Left lung (tissue), 10 donors: ENCODE measurements around the gene UTF1. TPM values are rescaled to one million over a fixed set of nuclear protein-coding genes. Genes with fewer than 3 reads are reported as not detected.

Experiments
- ATAC-seq: fragments of 200-7000 bp; cut with Tn5 transposase; one replicate; pipeline ENCODE4 v1.9.1; 2020; ENCODE audit warnings: moderate library complexity
- DNase-seq, 4 donors: peaks; one replicate each; pipeline ENCODE4 v3.0.0-alpha.2; 2013 to 2020
- H3K27ac ChIP-seq, 2 donors: fragments of 200-600 bp; sonication (generic) in 1 of 2; one replicate each; pipeline versions ENCODE4 v1.5.0 to v1.8.0; 2020 to 2021
- H3K27me3 ChIP-seq, 2 donors: fragments of 200-600 bp; sonication (generic) in 1 of 2; one replicate each; pipeline versions ENCODE4 v1.5.0 to v1.8.0; 2020 to 2021
- H3K36me3 ChIP-seq, 2 donors: fragments of 200-600 bp; sonication (generic) in 1 of 2; one replicate each; pipeline versions ENCODE4 v1.5.0 to v1.8.0; 2020 to 2021
- H3K4me1 ChIP-seq, 2 donors: fragments of 200-600 bp; one replicate each; pipeline ENCODE4 v1.8.0; 2021
- H3K4me3 ChIP-seq, 2 donors: fragments of 200-600 bp; sonication (generic) in 1 of 2; one replicate each; pipeline versions ENCODE4 v1.5.0 to v1.8.0; 2020 to 2021; ENCODE audit warnings: mild to moderate bottlenecking in 1 of 2
- H3K9me3 ChIP-seq, 2 donors: fragments of 200-600 bp; sonication (generic) in 1 of 2; one replicate each; pipeline versions ENCODE4 v1.5.0 to v1.8.0; 2020 to 2021
- intact Hi-C, 2 donors: fragments of 100-400 bp; cut with DNase I; formaldehyde crosslinking; loops; one replicate each; pipeline versions ENCODE4 v1.11.2 to v1.14.2; 2022
- polyA plus RNA-seq, 6 donors: library from polyadenylated mRNA; unstranded; fragments of 120-200 nt; gene quantifications; one replicate each; pipeline ENCODE4 v1.2.1, GENCODE V29; 2013; ENCODE audit not compliant: insufficient read length in 6 of 6
- total RNA-seq, 2 donors: library from RNA; stranded (reverse); fragmentation: NEBNext Ultra II Directional; extraction: Animal tissue kit (Norgen Biotek cat#: 25700); gene quantifications; one replicate each; pipeline ENCODE4 v1.2.1, GENCODE V29; 2021
- TF ChIP-seq, protein P1 (sequence below), 2 donors: fragments of 200-600 bp; sonication (generic) in 1 of 2; IDR thresholded peaks; one replicate each; pipeline versions ENCODE4 v1.5.0 to v1.8.0; 2021; ENCODE audit warnings: antibody characterized with exemption in 2 of 2
- donor health status: DM: no; HTN: yes; CAD: no.
- donor health status: DM: no; HTN: no; CAD: no.

Gene UTF1
- total and polyA plus RNA-seq, 8 donors: not detected

DNA sequence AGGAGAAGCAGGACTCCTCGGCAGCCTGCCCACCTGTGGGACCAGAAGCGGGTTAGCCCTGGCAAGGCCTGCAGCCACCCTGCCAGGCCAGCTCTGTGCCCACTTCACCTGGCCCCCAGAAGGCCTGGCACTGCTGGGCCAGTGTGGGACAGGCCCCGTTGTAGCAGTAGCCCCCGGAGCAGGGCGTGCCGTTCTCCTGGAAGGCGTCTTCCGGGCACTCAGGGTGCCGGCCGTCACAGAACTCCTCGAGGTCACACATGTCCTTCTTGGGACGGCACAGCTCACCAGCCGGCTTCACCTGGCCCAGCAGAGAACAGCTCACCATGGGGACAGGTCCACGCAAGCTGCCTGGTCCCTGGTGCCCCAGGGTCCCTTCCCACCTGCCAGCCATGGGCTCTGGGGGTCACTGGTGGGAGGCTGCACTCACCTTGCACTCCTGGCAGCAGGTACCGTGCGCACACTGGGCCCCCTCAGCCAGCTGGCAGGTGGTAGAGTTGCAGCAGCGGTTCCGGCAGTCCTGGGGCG, 40.8 kb downstream of the UTF1 start:
- H3K27ac ChIP-seq: no peak overlapping the region
- DNase-seq (no peak), ATAC-seq (no peak)
- peaks cover 0 to 81% of the 10 kb centered on the region in 2 donors for H3K36me3 ChIP-seq
- no peak overlapping the region for H3K4me3 ChIP-seq
- intact Hi-C loops: no loop called here
- peaks cover 0 to 15% of the 10 kb centered on the region in 2 donors for H3K4me1 ChIP-seq
- H3K27me3 ChIP-seq: peaks cover 0 to 33% of the 10 kb centered on the region in 2 donors
- H3K9me3 ChIP-seq: no peaks in the 10 kb centered on the region
- TF ChIP-seq, protein P1, sequence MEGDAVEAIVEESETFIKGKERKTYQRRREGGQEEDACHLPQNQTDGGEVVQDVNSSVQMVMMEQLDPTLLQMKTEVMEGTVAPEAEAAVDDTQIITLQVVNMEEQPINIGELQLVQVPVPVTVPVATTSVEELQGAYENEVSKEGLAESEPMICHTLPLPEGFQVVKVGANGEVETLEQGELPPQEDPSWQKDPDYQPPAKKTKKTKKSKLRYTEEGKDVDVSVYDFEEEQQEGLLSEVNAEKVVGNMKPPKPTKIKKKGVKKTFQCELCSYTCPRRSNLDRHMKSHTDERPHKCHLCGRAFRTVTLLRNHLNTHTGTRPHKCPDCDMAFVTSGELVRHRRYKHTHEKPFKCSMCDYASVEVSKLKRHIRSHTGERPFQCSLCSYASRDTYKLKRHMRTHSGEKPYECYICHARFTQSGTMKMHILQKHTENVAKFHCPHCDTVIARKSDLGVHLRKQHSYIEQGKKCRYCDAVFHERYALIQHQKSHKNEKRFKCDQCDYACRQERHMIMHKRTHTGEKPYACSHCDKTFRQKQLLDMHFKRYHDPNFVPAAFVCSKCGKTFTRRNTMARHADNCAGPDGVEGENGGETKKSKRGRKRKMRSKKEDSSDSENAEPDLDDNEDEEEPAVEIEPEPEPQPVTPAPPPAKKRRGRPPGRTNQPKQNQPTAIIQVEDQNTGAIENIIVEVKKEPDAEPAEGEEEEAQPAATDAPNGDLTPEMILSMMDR (IDR thresholded peaks at IDR 0.05): no peak

DNA sequence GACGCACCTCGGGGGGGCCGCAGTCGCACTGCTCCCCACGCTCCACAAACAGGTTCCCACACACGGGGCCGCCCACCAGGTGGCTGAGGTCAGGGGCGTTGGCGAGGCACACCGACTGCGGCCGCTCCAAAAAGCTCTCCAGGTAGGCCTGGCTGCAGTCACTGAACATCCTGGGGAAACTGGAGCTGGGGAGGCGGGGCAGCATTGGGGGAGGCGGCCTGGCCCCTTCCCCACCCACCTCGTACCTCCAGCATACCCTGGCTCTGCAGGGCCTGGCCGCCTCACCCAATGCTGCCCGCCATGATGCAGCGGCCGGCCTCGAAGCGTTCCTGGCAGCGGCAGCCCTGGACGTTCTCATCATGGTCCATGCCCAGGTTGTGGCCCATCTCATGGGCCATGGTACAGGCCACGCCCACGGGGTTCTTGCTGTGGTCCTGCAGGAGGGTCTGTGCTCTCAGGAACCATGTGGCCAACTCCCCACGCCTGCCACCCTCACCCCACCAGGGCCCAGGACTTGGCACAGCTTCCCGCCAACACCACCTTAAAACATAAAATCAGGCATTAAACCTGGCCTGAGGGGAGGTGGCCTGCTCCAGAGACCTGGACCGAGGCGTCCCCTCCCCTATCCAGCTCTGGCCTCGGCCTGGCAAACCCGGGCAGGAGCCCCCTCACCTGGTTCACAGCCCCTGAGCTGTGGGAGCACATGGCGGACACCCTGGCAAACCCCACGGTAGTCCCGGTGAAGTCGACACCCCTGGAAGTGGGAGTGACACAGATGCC, 41.7 kb downstream of the UTF1 start:
- no peak for ATAC-seq
- Histone ChIP-seq H3K9me3 (no peaks in the 10 kb centered on the region), H3K27me3 (peaks cover 6 to 37% of the 10 kb centered on the region in 2 donors), H3K36me3 (peaks cover 0 to 74% of the 10 kb centered on the region in 2 donors), H3K27ac (no peak overlapping the region), H3K4me3 (no peak overlapping the region), H3K4me1 (peaks cover 0 to 24% of the 10 kb centered on the region in 2 donors)
- no peak for DNase-seq
- intact Hi-C loops: no loop called here
- TF ChIP-seq, protein P1 (IDR thresholded peaks at IDR 0.05): no peak

DNA sequence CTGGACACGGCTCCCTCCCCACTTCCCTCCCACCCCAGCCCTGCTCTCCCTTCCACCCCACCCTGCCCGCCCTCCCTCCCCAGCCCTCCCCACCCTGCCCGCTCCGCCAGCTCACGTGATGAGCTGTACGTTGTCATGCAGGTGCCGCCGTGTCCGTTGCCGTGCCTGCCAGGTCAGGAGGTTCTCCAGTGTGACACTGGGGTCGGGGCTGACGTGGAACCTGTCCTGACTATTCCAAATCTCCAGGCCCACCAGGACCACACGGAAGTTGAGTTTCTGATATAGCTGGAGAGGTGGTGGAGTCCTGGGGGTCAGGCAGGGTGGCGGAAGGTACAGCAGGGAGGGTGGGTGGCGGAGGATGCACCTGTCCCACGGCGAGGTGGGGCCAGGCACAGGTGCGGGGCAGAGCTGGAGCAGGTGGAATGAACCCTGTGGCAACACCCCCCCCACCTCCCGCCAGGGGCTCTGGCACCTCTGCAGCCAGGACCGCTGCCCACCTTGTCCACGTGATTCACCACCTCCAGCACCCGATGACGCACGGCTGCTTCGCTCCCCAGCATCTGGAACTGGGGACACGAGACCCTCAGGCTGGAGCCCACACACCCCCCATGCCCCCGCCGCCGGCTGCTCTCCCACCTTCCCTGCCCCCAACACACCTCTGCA, 42.4 kb downstream of the UTF1 start:
- ATAC-seq (no peak), DNase-seq (no peak)
- intact Hi-C loops: no loop called here
- no peak overlapping the region for H3K27ac ChIP-seq
- peaks cover 0 to 31% of the 10 kb centered on the region in 2 donors for H3K4me1 ChIP-seq
- peaks cover 0 to 66% of the 10 kb centered on the region in 2 donors for H3K36me3 ChIP-seq
- H3K27me3 ChIP-seq: peaks cover 11 to 44% of the 10 kb centered on the region in 2 donors
- H3K9me3 ChIP-seq: no peaks in the 10 kb centered on the region
- TF ChIP-seq, protein P1 (IDR thresholded peaks at IDR 0.05): no peak
- H3K4me3 ChIP-seq: no peak overlapping the region

DNA sequence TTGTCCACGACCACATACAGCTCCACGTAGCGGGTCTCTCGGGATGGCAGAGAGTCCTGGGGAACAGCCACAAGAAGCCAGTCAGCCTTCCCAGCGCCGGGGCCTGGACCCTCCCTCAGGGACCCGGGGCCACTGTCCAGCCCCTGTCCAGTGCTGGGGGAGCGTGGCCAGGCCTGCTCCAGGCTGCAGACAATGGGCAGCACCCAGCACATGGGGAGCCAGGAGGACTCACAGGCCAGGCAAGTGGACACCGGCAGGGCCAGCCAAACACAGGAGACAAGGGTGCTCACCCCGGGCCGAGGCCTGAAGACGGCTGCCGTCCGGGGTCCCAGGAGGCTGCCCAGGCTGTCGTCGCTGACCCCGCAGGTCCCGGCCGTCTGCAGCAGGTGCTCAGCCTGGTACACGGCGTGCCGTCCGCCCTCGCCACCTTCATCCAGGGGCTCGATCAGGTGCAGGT, 43.0 kb downstream of the UTF1 start:
- Histone ChIP-seq H3K27me3 (peaks cover 11 to 45% of the 10 kb centered on the region in 2 donors), H3K4me3 (no peak overlapping the region), H3K36me3 (peaks cover 0 to 61% of the 10 kb centered on the region in 2 donors), H3K4me1 (peaks cover 0 to 37% of the 10 kb centered on the region in 2 donors), H3K27ac (no peak overlapping the region), H3K9me3 (no peaks in the 10 kb centered on the region)
- no peak for ATAC-seq
- intact Hi-C loops: no loop called here
- TF ChIP-seq, protein P1 (IDR thresholded peaks at IDR 0.05): no peak
- DNase-seq: peak in 1 of 4 donors; percentile 71
